Psoas muscle (tissue), 8 donors: Measurements from ENCODE around the gene SHE. TPM values are rescaled to one million over a fixed set of nuclear protein-coding genes. Genes with fewer than 3 reads are reported as not detected.

ENCODE experiments used
- ATAC-seq, 4 donors: fragments of 200-7000 bp; cut with Tn5 transposase; one replicate each; pipeline ENCODE4 v1.9.1; 2020; ENCODE audit warnings: moderate library complexity in 3 of 4, mild to moderate bottlenecking in 2 of 4
- DNase-seq, 2 donors: peaks; one replicate each; pipeline ENCODE4 v3.0.0-alpha.2; 2020
- H3K27ac ChIP-seq: fragments of 200-600 bp; one replicate; pipeline ENCODE4 v1.8.0; 2022
- H3K27me3 ChIP-seq, 3 donors: fragments of 200-600 bp in 1 of 3; one replicate each; pipeline versions ENCODE4 v1.6.1 to v1.8.0; 2013 to 2022; ENCODE audit warnings: low read length in 2 of 3, mild to moderate bottlenecking in 2 of 3, moderate library complexity in 1 of 3; ENCODE audit not compliant: insufficient read depth in 3 of 3
- H3K36me3 ChIP-seq, 2 donors: fragments of 200-600 bp in 1 of 2; one replicate each; pipeline versions ENCODE4 v1.6.1 to v1.8.0; 2013 to 2022; ENCODE audit warnings: low read depth in 1 of 2, mild to moderate bottlenecking in 1 of 2, moderate library complexity in 1 of 2; ENCODE audit not compliant: insufficient read depth in 1 of 2
- H3K4me1 ChIP-seq: fragments of 200-600 bp; one replicate; pipeline ENCODE4 v1.8.0; 2022
- H3K4me3 ChIP-seq: fragments of 200-600 bp; one replicate; pipeline ENCODE4 v1.8.0; 2022; ENCODE audit warnings: mild to moderate bottlenecking
- H3K9me3 ChIP-seq: fragments of 200-600 bp; one replicate; pipeline ENCODE4 v1.8.0; 2022
- WGBS, 3 donors: extraction: QIAGEN DNeasy Blood & Tissue Kit; methylation state at CpG; one replicate each; pipeline versions ENCODE4 v1.1.6 to v1.1.7; 2013; 5-methylcytosine and 5-hydroxymethylcytosine counted together
- intact Hi-C, 2 donors: fragments of 100-400 bp; cut with DNase I; formaldehyde crosslinking; loops; one replicate each; pipeline versions ENCODE4 v1.11.0 to v1.14.2; 2022
- polyA plus RNA-seq, 3 donors: library from polyadenylated mRNA; stranded (reverse); fragments of 200-250 nt; gene quantifications; one replicate each; pipeline ENCODE4 v1.2.3, GENCODE V29; 2013
- total RNA-seq, 4 donors: library from RNA; stranded (reverse); fragmentation: NEBNext Ultra II Directional in 2 of 4; extraction: Animal tissue kit (Norgen Biotek cat#: 25700) in 2 of 4; gene quantifications; one replicate each; pipeline versions ENCODE4 v1.2.1 to v1.2.4, GENCODE V29; 2021 to 2023
- TF ChIP-seq, protein P1 (sequence below): fragments of 200-600 bp; IDR thresholded peaks from one replicate; pipeline ENCODE4 v1.8.0; 2022; ENCODE audit warnings: antibody characterized with exemption
- donor health status: healthy with polysubstance abuse.
- donor health status: DM: no; HTN: no; CAD: no; lungs with moderate emphysema.
- donor health status: Bipolar disorder and iron deficiency.
- donor health status: healthy.
- donor health status: DM: yes; HTN: yes; CAD: no.
- donor health status: DM: no; HTN: no; CAD: no.
- donor health status: DM: no; HTN: no; CAD: no.
- donor health status: DM: yes; HTN: yes; CAD: no.

The SHE gene
- total and polyA plus RNA-seq, 7 donors = 4.0 to 7.4 (median 6.2) TPM

DNA sequence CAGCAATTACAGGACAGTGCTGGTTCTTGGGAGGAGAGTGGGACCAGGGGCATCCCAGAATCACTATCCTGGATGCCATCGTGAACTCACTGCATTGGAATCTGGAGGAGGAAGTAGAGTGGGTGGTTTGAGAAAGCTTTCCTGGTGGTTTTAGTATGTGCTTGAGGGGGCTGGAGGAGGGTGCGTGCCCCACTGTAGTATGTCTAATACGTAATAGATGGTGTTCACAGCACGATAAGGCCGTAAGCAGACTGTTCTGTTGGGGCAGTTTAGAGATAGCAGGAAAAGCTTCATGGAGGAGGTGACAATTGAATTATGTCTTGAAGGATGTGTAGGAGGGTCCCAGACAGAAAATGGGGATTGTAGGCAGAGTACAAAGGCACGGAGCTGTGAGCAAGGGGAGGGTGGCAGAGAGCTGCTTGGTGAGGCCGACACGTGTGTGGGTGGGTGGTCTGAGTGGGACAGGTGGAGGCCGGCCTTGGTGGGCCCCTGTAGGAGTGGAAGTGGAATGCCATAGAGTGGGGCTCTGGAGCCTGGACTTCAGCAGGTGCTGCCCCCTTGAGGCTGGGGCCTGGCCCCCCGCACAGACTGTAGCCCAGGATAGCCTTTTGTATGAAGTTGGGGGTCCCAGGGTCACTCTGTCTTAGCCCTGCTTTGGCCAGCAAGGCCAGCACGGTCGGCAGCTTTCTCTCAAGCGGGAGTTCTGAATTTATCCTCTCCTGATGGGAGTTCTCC lies 60.0 kb downstream of the SHE start:
- intact Hi-C loops = loop anchor here in 1 of 2 donors (10.0 kb wide), 1 partner anchor 117 kb away; the partner anchor contains the start of genes AQP10 and ATP8B2
- 86 to 90% (median 88%) methylated on average over 13 of the region's 13 CpGs for WGBS, 3 donors

DNA sequence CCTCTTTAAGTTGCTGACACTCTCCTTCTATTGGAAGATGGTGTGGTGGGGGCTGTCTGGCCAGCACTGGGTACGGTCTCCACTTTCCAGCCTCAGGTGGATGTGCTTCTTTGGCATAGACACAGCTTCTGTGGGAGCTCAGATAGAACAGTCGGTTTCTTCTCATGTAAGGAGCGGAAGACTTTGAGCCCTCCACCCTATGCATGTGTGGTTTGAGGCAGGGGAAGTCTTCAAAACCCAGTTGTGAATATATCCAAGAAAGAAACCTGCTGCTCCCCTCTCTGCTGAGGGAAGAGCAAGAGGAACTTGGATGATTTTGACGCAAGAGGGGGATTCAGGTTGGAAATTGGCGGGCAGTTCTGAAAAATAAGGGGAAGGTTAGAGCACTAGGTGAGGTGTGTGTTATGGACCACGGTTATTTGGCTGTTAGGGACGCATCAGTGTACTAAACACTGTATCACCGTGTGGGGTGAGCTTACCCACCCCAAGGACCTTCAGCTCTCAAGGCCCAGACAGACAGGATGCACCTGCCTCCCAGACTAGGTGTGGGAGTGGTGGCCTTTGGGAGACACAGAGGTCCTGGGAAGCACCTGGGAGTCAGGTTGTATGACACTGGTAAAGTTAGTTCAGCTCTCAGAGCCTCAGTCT lies 60.8 kb downstream of the SHE start:
- H3K4me3 ChIP-seq = no peak overlapping the region
- peaks cover 28% of the 10 kb centered on the region for H3K4me1 ChIP-seq
- intact Hi-C loops = loop anchor here in 1 of 2 donors (10.0 kb wide), 1 partner anchor 117 kb away; the partner anchor contains the start of genes AQP10 and ATP8B2
- ATAC-seq (no peak), DNase-seq (no peak)
- TF ChIP-seq, protein P1, sequence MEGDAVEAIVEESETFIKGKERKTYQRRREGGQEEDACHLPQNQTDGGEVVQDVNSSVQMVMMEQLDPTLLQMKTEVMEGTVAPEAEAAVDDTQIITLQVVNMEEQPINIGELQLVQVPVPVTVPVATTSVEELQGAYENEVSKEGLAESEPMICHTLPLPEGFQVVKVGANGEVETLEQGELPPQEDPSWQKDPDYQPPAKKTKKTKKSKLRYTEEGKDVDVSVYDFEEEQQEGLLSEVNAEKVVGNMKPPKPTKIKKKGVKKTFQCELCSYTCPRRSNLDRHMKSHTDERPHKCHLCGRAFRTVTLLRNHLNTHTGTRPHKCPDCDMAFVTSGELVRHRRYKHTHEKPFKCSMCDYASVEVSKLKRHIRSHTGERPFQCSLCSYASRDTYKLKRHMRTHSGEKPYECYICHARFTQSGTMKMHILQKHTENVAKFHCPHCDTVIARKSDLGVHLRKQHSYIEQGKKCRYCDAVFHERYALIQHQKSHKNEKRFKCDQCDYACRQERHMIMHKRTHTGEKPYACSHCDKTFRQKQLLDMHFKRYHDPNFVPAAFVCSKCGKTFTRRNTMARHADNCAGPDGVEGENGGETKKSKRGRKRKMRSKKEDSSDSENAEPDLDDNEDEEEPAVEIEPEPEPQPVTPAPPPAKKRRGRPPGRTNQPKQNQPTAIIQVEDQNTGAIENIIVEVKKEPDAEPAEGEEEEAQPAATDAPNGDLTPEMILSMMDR = no peak
- H3K27me3 ChIP-seq = no peaks in the 10 kb centered on the region
- WGBS, 3 donors = 86 to 92% (median 87%) methylated on average over 8 of the region's 8 CpGs
- no peak overlapping the region for H3K27ac ChIP-seq
- peaks cover 9 to 98% of the 10 kb centered on the region in 2 donors for H3K36me3 ChIP-seq
- no peaks in the 10 kb centered on the region for H3K9me3 ChIP-seq

More for the DNA sequence above, 60.0 kb downstream of the SHE start:
- Histone ChIP-seq H3K4me3 (no peak overlapping the region), H3K27me3 (no peaks in the 10 kb centered on the region), H3K4me1 (peaks cover 28% of the 10 kb centered on the region), H3K9me3 (no peaks in the 10 kb centered on the region), H3K36me3 (peaks cover 9 to 98% of the 10 kb centered on the region in 2 donors), H3K27ac (no peak overlapping the region)
- ATAC-seq = peak; percentile 30 to 39 (median 36)
- no peak for DNase-seq
- TF ChIP-seq, protein P1 = peak; percentile 30

DNA sequence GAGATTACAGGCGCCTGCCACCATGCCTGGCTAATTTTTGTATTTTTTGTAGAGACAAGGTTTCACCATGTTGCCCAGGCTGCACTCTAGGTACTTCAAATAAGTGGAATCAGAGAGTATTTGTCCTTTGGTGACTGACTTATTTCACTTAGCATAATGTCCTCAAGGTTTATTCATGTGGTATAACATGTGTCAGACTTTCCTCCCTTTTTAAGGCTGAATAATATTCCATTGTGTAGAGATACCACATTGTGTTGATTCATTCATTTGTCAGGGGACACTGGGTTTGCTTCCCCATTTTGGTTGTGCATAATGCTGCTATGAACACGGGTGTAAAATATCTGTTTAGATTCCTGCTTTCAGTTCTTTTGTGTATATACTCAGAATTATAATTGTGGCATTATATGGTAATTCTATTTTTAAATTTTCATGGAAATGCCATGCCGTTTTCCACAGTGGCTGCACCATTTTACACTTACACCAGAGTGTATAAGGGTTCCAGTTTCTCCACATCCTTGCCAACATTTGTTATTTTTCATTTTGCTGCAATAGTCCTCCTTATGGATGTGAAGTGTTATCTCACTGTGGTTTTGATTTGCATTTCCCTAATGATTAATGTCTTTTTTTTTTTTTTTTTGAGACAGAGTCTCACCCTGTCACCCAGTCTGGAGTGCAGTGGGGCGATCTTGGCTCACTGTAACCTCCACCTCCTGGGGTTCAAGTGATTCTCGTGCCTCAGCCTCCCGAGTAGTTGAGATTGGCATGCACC lies 62.0 kb downstream of the SHE start:
- H3K9me3 ChIP-seq = no peaks in the 10 kb centered on the region
- peaks cover 9 to 100% of the 10 kb centered on the region in 2 donors for H3K36me3 ChIP-seq
- TF ChIP-seq, protein P1 = no peak
- 78 to 88% (median 86%) methylated on average over 6 of the region's 6 CpGs for WGBS, 3 donors
- no peak overlapping the region for H3K4me3 ChIP-seq
- intact Hi-C loops = loop anchor here in 1 of 2 donors (10.0 kb wide), 1 partner anchor 115 kb away; the partner anchor contains the start of genes AQP10 and ATP8B2
- ATAC-seq = no peak
- H3K27me3 ChIP-seq = no peaks in the 10 kb centered on the region
- peaks cover 28% of the 10 kb centered on the region for H3K4me1 ChIP-seq
- H3K27ac ChIP-seq = no peak overlapping the region
- DNase-seq = no peak

DNA sequence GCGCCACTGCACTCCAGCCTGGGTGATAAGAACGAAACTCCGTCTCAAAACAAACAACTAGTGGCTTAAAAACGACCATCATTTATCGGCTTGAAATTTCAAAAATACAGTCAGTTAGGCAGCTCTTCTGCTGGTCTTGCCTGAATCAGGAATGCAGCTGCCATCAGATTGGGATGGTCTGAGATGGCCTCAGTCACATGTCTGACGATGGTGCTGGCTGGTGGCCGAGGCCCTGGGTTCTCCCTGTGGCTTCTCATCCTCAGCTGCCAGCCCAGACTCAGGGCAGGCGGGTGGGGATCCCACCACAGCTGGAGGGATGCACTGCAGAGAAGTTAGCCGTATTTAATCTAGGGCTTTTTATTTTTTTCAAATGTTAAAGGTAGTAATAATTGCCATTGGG lies 65.8 kb downstream of the SHE start:
- TF ChIP-seq, protein P1 = no peak
- Histone ChIP-seq H3K9me3 (no peaks in the 10 kb centered on the region), H3K4me1 (peaks cover 27% of the 10 kb centered on the region), H3K4me3 (no peak overlapping the region), H3K27me3 (no peaks in the 10 kb centered on the region), H3K27ac (peak overlapping the region; percentile 50), H3K36me3 (peaks cover 4 to 100% of the 10 kb centered on the region in 2 donors)
- WGBS, 3 donors = 57 to 79% (median 63%) methylated on average over 9 of the region's 9 CpGs
- no peak for ATAC-seq
- no peak for DNase-seq
- intact Hi-C loops = loop anchor here in 1 of 2 donors (5.0 kb wide), 1 partner anchor 929 kb away; no protein-coding TSS in a partner anchor
